ENCODE results near the gene YTHDC2.

DNA sequence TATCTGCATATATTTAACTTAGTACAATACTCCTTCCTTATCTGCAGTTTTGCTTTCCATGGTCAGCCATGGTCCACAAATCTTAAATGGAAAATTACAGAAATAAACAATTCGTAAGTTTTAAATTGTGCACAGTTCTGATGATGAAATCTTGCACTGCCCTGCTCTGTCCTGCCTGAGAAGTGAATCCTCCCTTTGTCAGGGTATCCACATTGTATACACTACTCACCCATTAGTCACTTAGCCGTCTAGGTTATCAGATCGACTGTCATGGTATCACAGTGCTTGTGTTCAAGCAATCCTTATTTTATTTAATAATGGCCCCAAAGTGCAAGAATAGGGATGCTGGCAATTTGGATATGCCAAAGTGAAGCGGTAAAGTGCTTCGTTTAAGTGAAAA lies 8.3 kb upstream of the YTHDC2 start:
- TF ChIP-seq POLR2A (IDR thresholded peaks at IDR 0.05; ENCODE audit: low read depth, low read length) (no peak), TAF1 (IDR thresholded peaks at IDR 0.05; ENCODE audit: borderline replicate concordance, low read depth, low read length) (no peak), POLR2AphosphoS5 (IDR thresholded peaks at IDR 0.05; ENCODE audit: low read depth, low read length) (no peak)
